Tibial artery (tissue), 4 donors: Measurements from ENCODE around the gene TYW3.

ENCODE experiments used
- DNase-seq, 2 donors: peaks; one replicate each; pipeline ENCODE4 v3.0.0-alpha.2; 2019
- H3K27ac ChIP-seq, 2 donors: fragments of 200-600 bp; sonication (generic) in 1 of 2; 1 replicate in 1 of 2; 2 replicates in 1 of 2; pipeline ENCODE4 v1.5.1; 2018 to 2019; ENCODE audit warnings: mild to moderate bottlenecking in 1 of 2
- H3K27me3 ChIP-seq, 2 donors: fragments of 200-600 bp; sonication (generic) in 1 of 2; one replicate each; pipeline versions ENCODE4 v1.5.1 to v1.6.0; 2016 to 2019
- H3K36me3 ChIP-seq, 3 donors: fragments of 200-600 bp; sonication (generic) in 2 of 3; one replicate each; pipeline ENCODE4 v1.5.1; 2016 to 2019; ENCODE audit warnings: mild to moderate bottlenecking in 2 of 3
- H3K4me1 ChIP-seq, 4 donors: fragments of 200-600 bp; sonication (generic) in 2 of 4; 1 replicate in 3 of 4; 2 replicates in 1 of 4; pipeline ENCODE4 v1.5.1; 2016 to 2019
- H3K4me3 ChIP-seq, 2 donors: fragments of 200-600 bp; sonication (generic) in 1 of 2; 1 replicate in 1 of 2; 2 replicates in 1 of 2; pipeline ENCODE4 v1.5.1; 2018 to 2019; ENCODE audit warnings: mild to moderate bottlenecking in 2 of 2
- H3K9me3 ChIP-seq, 3 donors: fragments of 200-600 bp; sonication (generic) in 1 of 3; one replicate each; pipeline ENCODE4 v1.5.1; 2016 to 2019
- CTCF ChIP-seq, 2 experiments: fragments of 200-600 bp in 1 of 2; fragments of 450-650 bp in 1 of 2; IDR thresholded peaks; one replicate each; pipeline ENCODE4 v1.5.1; 2017 to 2019; ENCODE audit warnings: antibody characterized with exemption in 2 of 2, mild to moderate bottlenecking in 1 of 2, moderate library complexity in 1 of 2
- intact Hi-C: fragments of 100-400 bp; cut with DNase I; formaldehyde crosslinking; loops from one replicate; pipeline ENCODE4 v1.15.0; 2023; ENCODE audit warnings: low total_unique reads

TYW3 gene, protein sequence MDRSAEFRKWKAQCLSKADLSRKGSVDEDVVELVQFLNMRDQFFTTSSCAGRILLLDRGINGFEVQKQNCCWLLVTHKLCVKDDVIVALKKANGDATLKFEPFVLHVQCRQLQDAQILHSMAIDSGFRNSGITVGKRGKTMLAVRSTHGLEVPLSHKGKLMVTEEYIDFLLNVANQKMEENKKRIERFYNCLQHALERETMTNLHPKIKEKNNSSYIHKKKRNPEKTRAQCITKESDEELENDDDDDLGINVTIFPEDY

DNA sequence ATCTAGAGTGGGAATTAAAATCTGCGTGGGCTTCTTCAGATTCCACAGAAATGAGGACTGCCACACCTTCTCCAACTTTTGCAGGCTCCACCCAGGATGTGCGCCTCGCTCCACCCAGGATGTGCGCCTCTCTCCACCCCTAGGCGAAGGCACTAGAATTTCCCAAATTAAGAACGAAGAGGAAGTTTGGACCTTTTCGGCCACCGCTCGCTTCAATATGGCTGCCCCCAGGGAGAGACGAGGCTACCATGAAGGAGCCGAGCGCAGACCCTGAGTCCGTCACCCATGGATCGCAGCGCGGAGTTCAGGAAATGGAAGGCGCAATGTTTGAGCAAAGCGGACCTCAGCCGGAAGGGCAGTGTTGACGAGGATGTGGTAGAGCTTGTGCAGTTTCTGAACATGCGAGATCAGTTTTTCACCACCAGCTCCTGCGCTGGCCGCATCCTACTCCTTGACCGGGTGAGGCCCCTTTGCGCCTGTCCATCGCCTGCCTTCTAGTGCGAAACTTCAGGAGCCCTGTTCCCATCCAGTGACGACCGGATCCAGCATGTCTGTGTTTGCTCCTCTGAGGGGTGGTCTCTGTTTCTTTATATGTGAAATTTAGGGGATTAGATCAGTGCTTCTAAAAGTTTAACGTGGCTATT, at the start of gene TYW3, which contains the start of gene CRYZ:
TYW3 (plus strand) TSS at position 193 of the 644 bp plus-strand sequence; CDS start at position 286, 93 bp downstream.
CRYZ (minus strand) TSS at position 91 of the 644 bp plus-strand sequence. CDS start 8,229 bp downstream, outside the sequence.
- Histone ChIP-seq H3K9me3 (no peaks in the 10 kb centered on the region), H3K36me3 (peaks cover 11 to 16% (median 15%) of the 10 kb centered on the region in 3 donors), H3K27ac (peak within 1 kb of the TSS; percentile 84), H3K4me1 (peaks cover 0 to 60% (median 37%) of the 10 kb centered on the region in 4 donors), H3K4me3 (peak within 1 kb of the TSS; percentile 67 to 74), H3K27me3 (no peaks in the 10 kb centered on the region)
- intact Hi-C loops = loop anchor here (10.0 kb wide), 1 partner anchor 538 kb away; the partner anchor contains the start of genes FPGT and LRRIQ3
- peak; percentile 92 to 95 for DNase-seq
- TF ChIP-seq CTCF (IDR thresholded peaks at IDR 0.05) = no peak

DNA sequence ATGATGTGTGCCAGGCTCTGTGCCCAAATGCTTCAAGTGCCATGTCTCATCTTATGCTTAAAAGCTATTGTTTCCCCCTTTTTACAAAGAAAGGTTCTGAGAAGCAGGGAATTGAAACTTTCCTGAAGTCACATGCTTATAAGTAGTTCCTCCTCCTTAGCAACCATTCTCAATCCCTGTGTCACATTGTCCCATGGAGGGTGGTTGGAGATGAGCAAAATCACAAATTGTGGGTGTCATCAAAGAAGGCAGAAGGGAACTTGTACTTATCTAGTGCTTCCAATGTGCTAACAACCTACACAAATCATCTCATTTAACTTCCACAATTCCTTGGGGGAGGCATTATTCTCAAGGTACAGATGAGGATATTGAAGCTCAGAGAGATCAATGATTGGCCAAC, 49.3 kb upstream of the TYW3 start:
- Histone ChIP-seq H3K36me3 (no peaks in the 10 kb centered on the region), H3K4me1 (no peaks in the 10 kb centered on the region), H3K4me3 (no peak overlapping the region), H3K9me3 (no peaks in the 10 kb centered on the region), H3K27ac (no peak overlapping the region), H3K27me3 (no peaks in the 10 kb centered on the region)
- TF ChIP-seq CTCF (IDR thresholded peaks at IDR 0.05) = no peak
- intact Hi-C loops = no loop called here
- no peak for DNase-seq

DNA sequence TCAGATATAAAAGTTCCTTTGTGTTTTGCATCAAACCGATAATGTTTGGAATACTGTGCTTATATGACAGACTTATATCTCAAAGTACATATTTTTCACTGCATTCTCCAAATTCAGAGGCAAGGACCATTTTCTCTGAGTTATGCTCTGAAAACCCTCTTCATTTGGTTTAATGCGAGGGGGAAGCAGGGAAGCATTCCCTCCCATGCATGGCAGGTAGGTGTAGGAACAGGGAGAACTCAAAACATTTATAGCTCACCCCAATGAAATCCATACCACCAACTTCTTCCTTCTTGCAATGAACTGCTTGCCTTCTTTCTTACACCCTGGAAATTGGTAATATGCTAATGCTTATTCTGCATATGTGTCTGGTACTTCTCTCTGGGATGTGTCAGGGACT, 48.7 kb upstream of the TYW3 start:
- TF ChIP-seq CTCF (IDR thresholded peaks at IDR 0.05) = no peak
- H3K4me3 ChIP-seq = no peak overlapping the region
- no peak overlapping the region for H3K27ac ChIP-seq
- H3K36me3 ChIP-seq = no peaks in the 10 kb centered on the region
- no peaks in the 10 kb centered on the region for H3K9me3 ChIP-seq
- H3K4me1 ChIP-seq = no peaks in the 10 kb centered on the region
- H3K27me3 ChIP-seq = no peaks in the 10 kb centered on the region
- no peak for DNase-seq
- intact Hi-C loops = no loop called here

GRCh38 chr1:74686928-74687327, 46.0 kb upstream of the TYW3 start:
- H3K9me3 ChIP-seq = no peaks in the 10 kb centered on the region
- H3K4me1 ChIP-seq = no peaks in the 10 kb centered on the region
- intact Hi-C loops = no loop called here
- no peaks in the 10 kb centered on the region for H3K36me3 ChIP-seq
- no peaks in the 10 kb centered on the region for H3K27me3 ChIP-seq
- H3K4me3 ChIP-seq = no peak overlapping the region
- no peak overlapping the region for H3K27ac ChIP-seq
- no peak for TF ChIP-seq CTCF (IDR thresholded peaks at IDR 0.05)
- no peak for DNase-seq

DNA sequence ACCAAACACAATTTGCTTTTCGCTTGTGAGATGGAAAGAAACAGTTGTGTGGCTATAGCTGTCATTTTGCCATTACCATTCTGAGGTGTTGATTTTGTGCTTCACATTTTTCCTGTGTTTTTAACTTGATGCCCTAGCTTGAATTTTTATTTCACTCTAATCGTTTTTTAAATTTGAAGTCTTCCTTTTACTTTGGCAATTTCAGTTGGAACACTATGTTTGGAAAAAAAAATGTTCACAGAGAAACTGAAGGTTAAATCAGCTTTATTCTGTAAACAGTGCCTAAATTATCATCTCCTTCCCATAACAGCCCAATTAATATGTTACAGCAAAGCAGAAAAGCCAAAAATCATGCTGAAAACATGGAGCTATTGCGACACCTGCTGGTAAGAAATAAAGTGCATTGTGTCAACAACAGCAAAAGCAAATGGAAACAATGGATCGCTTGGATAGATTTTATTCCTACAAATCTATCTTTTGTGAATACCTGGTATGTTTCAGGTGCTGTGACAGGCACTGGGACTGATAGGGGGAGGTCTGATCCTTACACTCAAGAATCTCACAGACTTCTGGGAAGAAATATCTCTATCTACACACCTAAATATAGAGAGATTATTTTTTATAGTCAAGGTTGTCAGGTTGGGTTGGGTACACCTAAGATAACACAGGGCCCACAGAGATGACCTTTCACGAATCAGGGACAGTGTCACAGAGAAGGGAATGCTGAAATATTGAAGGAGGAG, 43.2 kb upstream of the TYW3 start:
- no peaks in the 10 kb centered on the region for H3K4me1 ChIP-seq
- peak in 1 of 2 donors; percentile 22 for DNase-seq
- no peak overlapping the region for H3K27ac ChIP-seq
- H3K4me3 ChIP-seq = no peak overlapping the region
- H3K9me3 ChIP-seq = no peaks in the 10 kb centered on the region
- TF ChIP-seq CTCF (IDR thresholded peaks at IDR 0.05) = peak; percentile 71 to 76
- intact Hi-C loops = no loop called here
- no peaks in the 10 kb centered on the region for H3K36me3 ChIP-seq
- no peaks in the 10 kb centered on the region for H3K27me3 ChIP-seq
